Pancreas (tissue), 10 donors: Measurements from ENCODE around the gene S100A4. TPM values are rescaled to one million over a fixed set of nuclear protein-coding genes. Genes with fewer than 3 reads are reported as not detected.
A peak's percentile ranks its signal among the peaks of the same experiment; 100 is the strongest.

Source experiments
- ATAC-seq, 4 donors: fragments of 200-7000 bp; cut with Tn5 transposase; one replicate each; pipeline versions ENCODE4 v1.8.0 to v1.9.1; 2020; ENCODE audit warnings: mild to moderate bottlenecking in 4 of 4, moderate library complexity in 4 of 4
- DNase-seq, 6 donors: peaks; one replicate each; pipeline ENCODE4 v3.0.0-alpha.2; 2020
- FAIRE-seq: peaks from 2 replicates; lab custom pipeline; 2012; peaks lifted over from hg19 to GRCh38; lab: Jason Lieb, UNC
- H3K27ac ChIP-seq, 4 donors: fragments of 200-600 bp; sonication (generic); 1 replicate in 3 of 4; 2 replicates in 1 of 4; pipeline versions ENCODE4 v1.5.0 to v1.8.0; 2020
- H3K27me3 ChIP-seq, 4 donors: fragments of 200-600 bp; one replicate each; pipeline ENCODE4 v1.8.0; 2021
- H3K36me3 ChIP-seq, 3 donors: fragments of 200-600 bp; sonication (generic) in 1 of 3; one replicate each; pipeline versions ENCODE4 v1.5.0 to v1.8.0; 2020 to 2021
- H3K4me1 ChIP-seq, 3 donors: fragments of 200-600 bp; one replicate each; pipeline ENCODE4 v1.8.0; 2021
- H3K4me3 ChIP-seq, 4 donors: fragments of 200-600 bp; sonication (generic) in 2 of 4; one replicate each; pipeline versions ENCODE4 v1.5.0 to v1.8.0; 2020 to 2021
- H3K9me3 ChIP-seq, 4 donors: fragments of 200-600 bp; one replicate each; pipeline ENCODE4 v1.8.0; 2021
- WGBS, 2 donors: extraction: QIAGEN DNeasy Blood & Tissue Kit; methylation state at CpG; one replicate each; pipeline ENCODE4 v1.1.7; 2013; 5-methylcytosine and 5-hydroxymethylcytosine counted together
- intact Hi-C, 3 donors: fragments of 100-400 bp; cut with DNase I; formaldehyde crosslinking; loops; one replicate each; pipeline versions ENCODE4 v1.11.1 to v1.14.2; 2022
- polyA plus RNA-seq, 2 donors: library from polyadenylated mRNA; stranded (reverse); fragments of 200-250 nt; gene quantifications; one replicate each; pipeline ENCODE4 v1.2.3, GENCODE V29; 2013
- total RNA-seq, 6 donors: library from RNA; stranded (reverse); fragmentation: NEBNext Ultra II Directional in 4 of 6; extraction: Animal tissue kit (Norgen Biotek cat#: 25700) in 4 of 6; gene quantifications; one replicate each; pipeline versions ENCODE4 v1.2.1 to v1.2.4, GENCODE V29; 2021 to 2023
- TF ChIP-seq, protein P1 (sequence below), 4 donors: fragments of 200-600 bp; sonication (generic) in 3 of 4; IDR thresholded peaks; one replicate each; pipeline versions ENCODE4 v1.5.0 to v1.8.0; 2021; ENCODE audit warnings: antibody characterized with exemption in 4 of 4
- donor health status: healthy with polysubstance abuse.
- donor health status: DM: no; HTN: no; CAD: no; lungs with moderate emphysema.
- donor health status: DM: no; HTN: no; CAD: no.
- donor health status: control.
- donor health status: control.
- donor health status: Bipolar disorder and iron deficiency.
- donor health status: DM: yes; HTN: yes; CAD: no.
- donor health status: DM: no; HTN: no; CAD: no.
- donor health status: DM: no; HTN: no; CAD: no.
- donor health status: DM: yes; HTN: yes; CAD: no.

Gene S100A4
- total and polyA plus RNA-seq, 8 donors = 5.0 to 149 (median 39.5) TPM

GRCh38 chr1:153513023-153513422 is 32.6 kb downstream of the S100A4 start:
- 48 to 55% methylated on average over 3 of the region's 3 CpGs for WGBS, 2 donors
- DNase-seq (no peak), FAIRE-seq (no peak), ATAC-seq (no peak)
- TF ChIP-seq, protein P1, sequence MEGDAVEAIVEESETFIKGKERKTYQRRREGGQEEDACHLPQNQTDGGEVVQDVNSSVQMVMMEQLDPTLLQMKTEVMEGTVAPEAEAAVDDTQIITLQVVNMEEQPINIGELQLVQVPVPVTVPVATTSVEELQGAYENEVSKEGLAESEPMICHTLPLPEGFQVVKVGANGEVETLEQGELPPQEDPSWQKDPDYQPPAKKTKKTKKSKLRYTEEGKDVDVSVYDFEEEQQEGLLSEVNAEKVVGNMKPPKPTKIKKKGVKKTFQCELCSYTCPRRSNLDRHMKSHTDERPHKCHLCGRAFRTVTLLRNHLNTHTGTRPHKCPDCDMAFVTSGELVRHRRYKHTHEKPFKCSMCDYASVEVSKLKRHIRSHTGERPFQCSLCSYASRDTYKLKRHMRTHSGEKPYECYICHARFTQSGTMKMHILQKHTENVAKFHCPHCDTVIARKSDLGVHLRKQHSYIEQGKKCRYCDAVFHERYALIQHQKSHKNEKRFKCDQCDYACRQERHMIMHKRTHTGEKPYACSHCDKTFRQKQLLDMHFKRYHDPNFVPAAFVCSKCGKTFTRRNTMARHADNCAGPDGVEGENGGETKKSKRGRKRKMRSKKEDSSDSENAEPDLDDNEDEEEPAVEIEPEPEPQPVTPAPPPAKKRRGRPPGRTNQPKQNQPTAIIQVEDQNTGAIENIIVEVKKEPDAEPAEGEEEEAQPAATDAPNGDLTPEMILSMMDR (IDR thresholded peaks at IDR 0.05) = no peak
- intact Hi-C loops = loop anchor here in 2 of 3 donors (2.0 to 5.0 kb wide), 2 partner anchors 49 to 58 kb away; no protein-coding TSS in a partner anchor
- Histone ChIP-seq H3K27me3 (no peaks in the 10 kb centered on the region), H3K4me3 (no peak overlapping the region), H3K9me3 (no peaks in the 10 kb centered on the region), H3K27ac (no peak overlapping the region), H3K36me3 (no peaks in the 10 kb centered on the region), H3K4me1 (no peaks in the 10 kb centered on the region)

DNA sequence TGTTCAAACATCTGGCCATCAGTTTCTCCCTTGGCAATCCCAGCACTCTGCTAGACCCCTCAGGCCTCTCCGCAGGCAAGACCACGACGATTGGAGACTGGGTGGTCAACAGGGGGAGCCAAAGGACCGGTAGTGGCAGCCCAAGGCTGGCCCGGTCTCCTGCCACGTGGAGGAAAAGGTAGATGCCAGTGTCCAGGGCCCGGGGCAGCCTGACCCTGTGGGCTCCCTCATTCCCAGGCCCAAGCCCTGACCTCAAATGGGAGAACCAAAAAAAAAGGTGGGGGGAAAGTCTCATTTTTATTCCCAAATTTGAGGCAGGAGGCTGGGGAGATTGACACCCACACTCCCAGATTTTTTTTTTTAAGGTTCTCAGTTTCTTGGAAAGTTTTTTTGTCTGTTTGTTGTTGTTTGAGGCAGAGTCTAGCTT is 34.6 kb downstream of the S100A4 start:
- no peaks in the 10 kb centered on the region for H3K9me3 ChIP-seq
- no peaks in the 10 kb centered on the region for H3K27me3 ChIP-seq
- DNase-seq (peak; percentile 69 to 87 (median 82)), ATAC-seq (peak; percentile 80 to 89 (median 89)), FAIRE-seq (no peak)
- H3K27ac ChIP-seq = no peak overlapping the region
- H3K4me1 ChIP-seq = no peaks in the 10 kb centered on the region
- intact Hi-C loops = loop anchor here in 1 of 3 donors (5.0 kb wide), 1 partner anchor 51 kb away; no protein-coding TSS in a partner anchor
- TF ChIP-seq, protein P1 (IDR thresholded peaks at IDR 0.05) = peak; percentile 63 to 85 (median 72)
- H3K36me3 ChIP-seq = no peaks in the 10 kb centered on the region
- H3K4me3 ChIP-seq = no peak overlapping the region
- 0 to 1% methylated on average over 7 of the region's 7 CpGs for WGBS, 2 donors

DNA sequence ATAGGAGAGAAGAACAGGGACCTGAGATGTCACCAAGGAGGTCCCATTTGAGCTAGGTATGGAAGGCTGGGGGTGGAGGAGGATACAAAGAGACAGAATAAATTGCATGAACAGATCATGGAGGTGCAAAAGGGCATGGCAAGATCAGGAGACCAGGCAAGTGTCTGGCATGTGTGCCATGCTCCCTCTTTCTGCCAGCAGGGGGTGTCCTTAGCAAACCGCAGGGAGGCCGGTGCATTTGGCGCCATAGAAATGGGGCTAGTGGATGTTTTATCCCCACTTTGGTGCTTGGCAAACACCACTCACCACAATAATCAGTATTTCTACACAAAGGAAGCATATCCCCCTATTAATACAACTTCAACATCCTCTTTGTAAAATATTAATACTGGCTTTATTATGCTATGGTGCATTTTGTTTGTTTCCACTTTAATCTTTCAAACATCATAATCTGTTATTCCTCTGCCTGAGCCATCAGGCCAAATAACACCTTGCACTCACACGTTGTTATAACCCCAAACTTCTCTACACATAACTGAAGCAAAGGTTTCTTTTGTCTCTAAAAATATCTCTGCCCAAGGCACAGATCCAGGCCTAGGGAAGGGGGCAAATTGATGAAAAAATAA is 35.8 kb downstream of the S100A4 start:
- intact Hi-C loops = loop anchor here in 1 of 3 donors (5.0 kb wide), 1 partner anchor 52 kb away; no protein-coding TSS in a partner anchor
- no peak overlapping the region for H3K4me3 ChIP-seq
- FAIRE-seq (no peak), DNase-seq (peak in 1 of 6 donors; percentile 42), ATAC-seq (peak in 2 of 4 donors; percentile 29 to 41)
- H3K27me3 ChIP-seq = no peaks in the 10 kb centered on the region
- H3K4me1 ChIP-seq = no peaks in the 10 kb centered on the region
- no peaks in the 10 kb centered on the region for H3K36me3 ChIP-seq
- no peak overlapping the region for H3K27ac ChIP-seq
- TF ChIP-seq, protein P1 (IDR thresholded peaks at IDR 0.05) = peak in 3 of 4 donors; percentile 7 to 29 (median 11)
- no peaks in the 10 kb centered on the region for H3K9me3 ChIP-seq
- WGBS, 2 donors = 67 to 71% methylated on average over 4 of the region's 4 CpGs

DNA sequence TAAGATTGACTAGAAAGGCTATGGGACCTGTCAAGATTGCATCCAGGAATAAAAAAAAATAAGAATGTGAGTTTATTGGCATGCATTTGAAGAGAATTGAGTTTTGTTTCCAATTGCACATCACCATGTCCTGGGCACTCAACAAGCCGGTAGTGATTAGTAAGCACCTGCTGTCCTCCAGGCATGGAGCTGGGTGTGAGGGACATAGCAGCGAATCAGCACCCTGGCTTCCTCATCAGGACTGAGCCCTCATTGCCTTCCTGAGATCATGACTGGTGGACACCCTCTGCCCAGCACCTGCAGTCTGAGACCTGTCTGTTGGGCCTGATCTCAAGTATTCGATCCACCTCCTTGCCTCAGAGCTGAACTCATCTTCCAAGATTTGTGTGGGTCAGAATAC is 36.6 kb downstream of the S100A4 start:
- Histone ChIP-seq H3K4me3 (no peak overlapping the region), H3K4me1 (no peaks in the 10 kb centered on the region), H3K36me3 (no peaks in the 10 kb centered on the region), H3K27ac (no peak overlapping the region), H3K9me3 (no peaks in the 10 kb centered on the region), H3K27me3 (no peaks in the 10 kb centered on the region)
- FAIRE-seq (no peak), ATAC-seq (no peak), DNase-seq (no peak)
- intact Hi-C loops = no loop called here
- TF ChIP-seq, protein P1 (IDR thresholded peaks at IDR 0.05) = no peak
- 87 to 96% methylated on average over 3 of the region's 3 CpGs for WGBS, 2 donors
